ENCODE results near the gene CRP.
"Not testable (repeated sequence)": the region's sequence is repeated elsewhere in the genome, so short reads cannot be mapped to it uniquely, and the experiment has no call there.

The CRP gene

GRCh38 chr1:159699246-159699645, 15.1 kb downstream of the CRP start:
- DNase-seq: no peak

- DNase-seq: no peak
These were observed 26.9 kb downstream of the CRP start for GRCh38 chr1:159687511-159687910.

- no peak for DNase-seq
These were observed 27.6 kb downstream of the CRP start for GRCh38 chr1:159686599-159687299.

GRCh38 chr1:159678939-159679338, 35.5 kb downstream of the CRP start:
- DNase-seq: no peak

GRCh38 chr1:159675046-159675445, 39.3 kb downstream of the CRP start:
- DNase-seq: no peak

- not testable (repeated sequence) for DNase-seq
These were observed 42.0 kb downstream of the CRP start for GRCh38 chr1:159672390-159672789.

GRCh38 chr1:159669338-159669737, 45.1 kb downstream of the CRP start:
- no peak for DNase-seq

- no peak for DNase-seq
These were observed 45.6 kb downstream of the CRP start for GRCh38 chr1:159668739-159669138.

- no peak for DNase-seq
These were observed 50.1 kb downstream of the CRP start for GRCh38 chr1:159664247-159664646.

- DNase-seq: no peak
These were observed 50.8 kb downstream of the CRP start for GRCh38 chr1:159663552-159663951.
